Activated CD8-positive, alpha-beta T cell treated with anti-CD3 and anti-CD28 coated beads for 36 hours (primary cell): Measurements from ENCODE around the gene SLC6A19. TPM values are rescaled to one million over a fixed set of nuclear protein-coding genes. Genes with fewer than 3 reads are reported as not detected.

Experiments used
- ATAC-seq: fragments of 200-7000 bp; cut with Tn5 transposase; one replicate; pipeline ENCODE4 v1.10.0; 2021; ENCODE audit warnings: mild to moderate bottlenecking, moderate library complexity
- CTCF ChIA-PET: fragments of 350-600 bp; sonication (Branson Sonifier 250); formaldehyde crosslinking; loops from one replicate; lab custom pipeline; 2021; ENCODE audit warnings: antibody characterized with exemption; lab: Charles Lee
- POLR2A ChIA-PET: fragments of 350-600 bp; sonication (Branson Sonifier 250); formaldehyde crosslinking; loops from one replicate; lab custom pipeline; 2021; ENCODE audit warnings: antibody characterized with exemption; lab: Charles Lee
- DNase-seq: peaks from one replicate; pipeline ENCODE4 v3.0.0-alpha.2; 2020
- H3K27ac Mint-ChIP-seq: one replicate; pipeline ENCODE4 v1.8.0; 2021; ENCODE audit warnings: mild to moderate bottlenecking, mixed read lengths
- H3K27me3 Mint-ChIP-seq: one replicate; pipeline ENCODE4 v1.8.0; 2021; ENCODE audit warnings: mixed read lengths
- H3K36me3 Mint-ChIP-seq: one replicate; pipeline ENCODE4 v1.8.0; 2021; ENCODE audit warnings: low read depth, mixed read lengths
- H3K4me1 Mint-ChIP-seq: one replicate; pipeline ENCODE4 v1.8.0; 2021; ENCODE audit warnings: low read depth, mixed read lengths
- H3K4me3 Mint-ChIP-seq: one replicate; pipeline ENCODE4 v1.8.0; 2021; ENCODE audit warnings: mild to moderate bottlenecking, moderate library complexity, mixed read lengths
- H3K9me3 Mint-ChIP-seq: one replicate; pipeline ENCODE4 v1.8.0; 2021; ENCODE audit warnings: mixed read lengths
- CTCF ChIP-seq: fragments of 200-600 bp; IDR thresholded peaks from one replicate; pipeline ENCODE4 v1.8.0; 2022; ENCODE audit warnings: antibody characterized with exemption, mild to moderate bottlenecking
- intact Hi-C: fragments of 100-400 bp; cut with micrococcal nuclease; formaldehyde crosslinking; loops from one replicate; pipeline ENCODE4 v1.10.0; 2022
- total RNA-seq, 2 experiments: library from RNA; stranded (reverse); gene quantifications; one replicate each; pipeline ENCODE4 v1.2.3, GENCODE V29; 2021

SLC6A19 gene
- total RNA-seq, 2 experiments from 2014 or later, result not detected

- Mint-ChIP-seq H3K27me3 (peaks cover 10% of the 10 kb centered on the region), H3K4me3 (no peak overlapping the region), H3K9me3 (no peaks in the 10 kb centered on the region), H3K36me3 (no peaks in the 10 kb centered on the region), H3K27ac (no peak overlapping the region), H3K4me1 (peaks cover 8% of the 10 kb centered on the region)
- intact Hi-C loops, result loop anchor here (5.0 kb wide), 1 partner anchor 474 kb away; no protein-coding TSS in a partner anchor
- TF ChIP-seq CTCF, result no peak
- ChIA-PET POLR2A (no interaction called here), CTCF (interaction anchor here (0.9 to 3.1 kb wide), 11 partner anchors 21 to 475 kb away, joined by 3 to 25 read pairs (median 4); no protein-coding TSS in a partner anchor)
- DNase-seq, result no peak
- no peak for ATAC-seq
Measured at GRCh38 chr5:1168796-1169195, 32.6 kb upstream of the SLC6A19 start.

- no peak overlapping the region for H3K27ac Mint-ChIP-seq
- H3K4me3 Mint-ChIP-seq, result no peak overlapping the region
- DNase-seq (no peak), ATAC-seq (no peak)
- no peak for TF ChIP-seq CTCF
- intact Hi-C loops, result loop anchor here (5.0 kb wide), 1 partner anchor 473 kb away; no protein-coding TSS in a partner anchor
- peaks cover 8% of the 10 kb centered on the region for H3K4me1 Mint-ChIP-seq
- no peaks in the 10 kb centered on the region for H3K9me3 Mint-ChIP-seq
- ChIA-PET POLR2A (no interaction called here), CTCF (interaction anchor here (0.9 to 3.1 kb wide), 9 partner anchors 29 to 475 kb away, joined by 3 to 25 read pairs (median 4); no protein-coding TSS in a partner anchor)
- H3K36me3 Mint-ChIP-seq, result no peaks in the 10 kb centered on the region
- H3K27me3 Mint-ChIP-seq, result peaks cover 9% of the 10 kb centered on the region
Measured at GRCh38 chr5:1169211-1170115, 31.9 kb upstream of the SLC6A19 start.

- no peak overlapping the region for H3K4me3 Mint-ChIP-seq
- no peaks in the 10 kb centered on the region for H3K9me3 Mint-ChIP-seq
- no peak for TF ChIP-seq CTCF
- H3K4me1 Mint-ChIP-seq, result peaks cover 8% of the 10 kb centered on the region
- no peak overlapping the region for H3K27ac Mint-ChIP-seq
- H3K27me3 Mint-ChIP-seq, result peaks cover 5% of the 10 kb centered on the region
- DNase-seq (no peak), ATAC-seq (no peak)
- ChIA-PET POLR2A (no interaction called here), CTCF (no interaction called here)
- H3K36me3 Mint-ChIP-seq, result no peaks in the 10 kb centered on the region
- intact Hi-C loops, result no loop called here
Measured at GRCh38 chr5:1171340-1171941, 30.0 kb upstream of the SLC6A19 start.

GRCh38 chr5:1172007-1172581 lies 29.3 kb upstream of the SLC6A19 start:
- POLR2A ChIA-PET, result interaction anchor here (1.1 to 1.4 kb wide), 3 partner anchors 20 to 248 kb away, joined by 3 to 4 read pairs (median 3); no protein-coding TSS in a partner anchor
- ATAC-seq (no peak), DNase-seq (no peak)
- Mint-ChIP-seq H3K9me3 (no peaks in the 10 kb centered on the region), H3K36me3 (no peaks in the 10 kb centered on the region), H3K4me3 (no peak overlapping the region), H3K27me3 (peaks cover 2% of the 10 kb centered on the region), H3K27ac (no peak overlapping the region), H3K4me1 (peaks cover 8% of the 10 kb centered on the region)
- CTCF ChIA-PET, result interaction anchor here (0.9 to 1.2 kb wide), 2 partner anchors 280 to 473 kb away, joined by 3 to 5 read pairs; partner anchors contain the start of genes BRD9 and TRIP13
- intact Hi-C loops, result no loop called here
- TF ChIP-seq CTCF, result no peak
